HG03025 (cell line): ENCODE measurements around the gene MBTPS1.

Experiments used
- ATAC-seq: cut with Tn5 transposase; IDR thresholded peaks from one replicate; pipeline ENCODE4 v1.9.1; 2021; ENCODE audit warnings: mild to moderate bottlenecking, moderate library complexity; ENCODE audit not compliant: unreplicated experiment, low FRiP score

MBTPS1 gene

DNA sequence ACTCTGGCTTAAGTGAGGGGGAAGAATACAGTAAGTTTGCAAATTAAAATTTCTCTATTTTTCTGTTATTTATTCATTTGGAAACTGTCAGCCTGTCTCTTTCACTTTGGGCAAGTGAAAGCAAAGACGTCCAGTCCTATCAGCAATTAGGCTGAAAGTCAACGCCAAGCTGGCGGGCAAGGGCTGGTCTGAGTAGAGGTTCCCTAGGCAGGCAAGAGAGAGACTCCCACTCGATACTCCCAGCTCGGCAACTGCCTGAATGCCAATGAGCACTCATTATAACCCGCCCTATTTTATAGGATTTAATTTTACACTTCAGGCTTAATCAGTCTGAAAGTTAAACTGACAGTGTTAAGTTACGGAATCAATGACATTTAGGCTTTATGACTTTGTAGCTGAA is 59.8 kb downstream of the MBTPS1 start:
- no peak for ATAC-seq

- ATAC-seq: no peak
These were observed 60.7 kb downstream of the MBTPS1 start for GRCh38 chr16:84055801-84056634.

- ATAC-seq: no peak
These were observed 61.4 kb downstream of the MBTPS1 start for GRCh38 chr16:84055366-84055765.

DNA sequence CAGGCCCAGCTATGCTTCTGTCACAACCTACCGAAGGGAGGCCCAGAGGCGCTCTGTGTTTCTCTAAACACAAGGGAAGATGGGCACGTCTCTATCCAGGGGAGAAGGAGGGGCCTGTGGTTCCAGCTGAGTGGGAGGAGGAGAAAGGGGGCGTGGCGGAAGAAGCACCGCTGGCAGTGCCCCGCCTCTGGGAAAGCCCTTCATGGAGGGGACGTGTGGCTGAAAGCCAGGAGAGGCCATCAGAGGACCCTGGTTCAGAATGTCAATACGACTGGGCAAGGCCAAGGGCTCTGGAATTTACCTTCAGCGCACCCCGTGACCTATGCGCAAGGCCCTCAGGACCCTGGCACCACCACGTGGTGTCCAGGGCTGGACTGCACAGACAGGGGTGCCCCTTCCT is 61.8 kb downstream of the MBTPS1 start:
- ATAC-seq: no peak

DNA sequence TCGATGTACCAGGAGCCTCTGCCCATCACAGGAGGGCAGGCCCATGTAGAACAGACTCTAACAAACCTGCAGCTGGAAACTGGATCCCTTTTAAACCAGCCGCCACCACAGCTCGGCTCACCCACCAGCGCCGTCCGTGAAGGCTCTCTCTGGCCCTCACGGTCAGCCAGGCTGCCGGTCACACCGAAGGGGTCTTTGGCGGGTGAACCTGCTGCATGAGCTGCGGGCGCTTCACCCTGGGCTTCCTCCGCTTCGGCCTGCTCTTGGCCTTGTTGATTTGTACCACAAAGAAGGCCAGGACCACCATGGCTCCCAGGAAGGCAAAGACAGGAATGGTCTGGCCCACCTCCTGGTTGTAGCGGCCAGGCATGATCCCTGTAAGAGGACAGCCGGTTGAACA is 62.5 kb downstream of the MBTPS1 start:
- no peak for ATAC-seq

GRCh38 chr16:84053237-84053636 is 63.5 kb downstream of the MBTPS1 start:
- ATAC-seq: no peak

- ATAC-seq: no peak
These were observed 64.6 kb downstream of the MBTPS1 start for GRCh38 chr16:84052071-84052622.

DNA sequence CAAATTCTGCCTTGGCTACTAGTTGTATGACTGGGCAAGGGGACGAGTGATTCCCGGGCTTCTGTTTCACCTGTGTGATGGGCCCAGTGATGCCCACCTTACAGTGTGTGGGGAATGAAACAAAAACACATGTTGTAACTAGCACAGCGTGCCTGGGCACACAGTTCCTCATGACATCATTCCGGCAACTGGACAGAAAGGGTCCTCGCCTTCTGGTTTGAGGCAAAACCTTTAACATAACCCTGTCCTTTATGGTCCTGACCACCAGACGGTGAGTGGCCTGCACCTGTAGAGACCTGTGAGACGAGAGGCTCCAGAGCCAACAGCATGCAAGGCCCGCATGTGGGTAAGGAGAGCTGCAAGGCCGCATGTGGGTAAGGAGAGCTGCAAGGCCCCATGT is 66.4 kb downstream of the MBTPS1 start:
- no peak for ATAC-seq

- ATAC-seq: no peak
These were observed 67.2 kb downstream of the MBTPS1 start for GRCh38 chr16:84049403-84050060.

DNA sequence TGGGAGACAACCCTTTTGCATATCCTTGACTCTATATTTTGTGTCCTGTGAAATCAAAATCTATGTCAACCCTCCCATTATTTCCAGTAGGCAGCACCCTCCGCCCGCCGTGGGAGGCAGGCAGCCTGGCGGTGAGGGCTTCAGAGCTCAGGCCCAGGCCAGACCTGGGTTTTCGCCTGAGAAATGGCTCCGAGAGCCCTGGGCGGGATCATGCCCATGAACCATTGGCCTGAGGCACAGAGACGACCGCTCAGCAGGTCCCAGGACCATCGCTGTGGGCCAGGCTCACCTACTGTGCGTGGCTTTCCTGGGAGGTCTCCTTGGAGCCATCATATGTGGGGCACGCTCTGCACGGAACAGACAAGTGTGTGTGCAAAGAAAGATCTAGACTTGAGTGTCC is 67.9 kb downstream of the MBTPS1 start:
- no peak for ATAC-seq

- ATAC-seq: no peak
These were observed 68.5 kb downstream of the MBTPS1 start for GRCh38 chr16:84048270-84048669.

- no peak for ATAC-seq
These were observed 69.1 kb downstream of the MBTPS1 start for GRCh38 chr16:84047626-84048025.

GRCh38 chr16:84047206-84047605 is 69.5 kb downstream of the MBTPS1 start:
- ATAC-seq: no peak

DNA sequence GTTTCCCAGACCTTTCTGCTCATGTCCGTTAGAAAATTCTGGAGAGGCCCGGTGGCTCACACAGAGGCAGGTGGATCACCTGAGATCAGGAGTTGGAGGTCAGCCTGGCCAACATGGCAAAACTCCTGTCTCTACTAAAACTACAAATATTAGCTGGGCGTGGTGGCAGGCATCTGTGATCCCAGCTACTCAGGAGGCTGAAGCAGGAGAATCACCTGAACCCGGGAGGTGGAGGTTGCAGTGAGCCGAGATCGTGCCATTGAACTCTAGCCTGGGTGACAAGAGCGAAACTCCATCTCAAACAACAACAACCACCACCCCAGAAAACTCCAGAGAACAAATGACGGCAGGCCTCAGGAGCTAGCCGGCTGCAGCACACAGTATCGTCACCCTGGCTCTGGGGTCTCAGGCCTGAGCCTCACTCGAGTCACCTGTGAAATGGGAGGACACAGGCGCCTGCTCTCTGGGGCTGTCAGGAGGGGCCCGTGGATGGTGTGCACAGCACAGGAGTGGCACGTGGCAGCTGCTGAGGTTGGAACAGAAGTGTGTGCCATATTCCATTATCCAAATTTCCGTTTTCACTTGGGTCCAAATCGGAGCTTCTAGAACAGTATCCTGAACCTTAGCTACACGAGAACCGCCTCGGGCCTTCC is 70.8 kb downstream of the MBTPS1 start:
- ATAC-seq: no peak

GRCh38 chr16:84045001-84045817 is 71.5 kb downstream of the MBTPS1 start:
- no peak for ATAC-seq

- no peak for ATAC-seq
These were observed 72.6 kb downstream of the MBTPS1 start for GRCh38 chr16:84044118-84044488.

DNA sequence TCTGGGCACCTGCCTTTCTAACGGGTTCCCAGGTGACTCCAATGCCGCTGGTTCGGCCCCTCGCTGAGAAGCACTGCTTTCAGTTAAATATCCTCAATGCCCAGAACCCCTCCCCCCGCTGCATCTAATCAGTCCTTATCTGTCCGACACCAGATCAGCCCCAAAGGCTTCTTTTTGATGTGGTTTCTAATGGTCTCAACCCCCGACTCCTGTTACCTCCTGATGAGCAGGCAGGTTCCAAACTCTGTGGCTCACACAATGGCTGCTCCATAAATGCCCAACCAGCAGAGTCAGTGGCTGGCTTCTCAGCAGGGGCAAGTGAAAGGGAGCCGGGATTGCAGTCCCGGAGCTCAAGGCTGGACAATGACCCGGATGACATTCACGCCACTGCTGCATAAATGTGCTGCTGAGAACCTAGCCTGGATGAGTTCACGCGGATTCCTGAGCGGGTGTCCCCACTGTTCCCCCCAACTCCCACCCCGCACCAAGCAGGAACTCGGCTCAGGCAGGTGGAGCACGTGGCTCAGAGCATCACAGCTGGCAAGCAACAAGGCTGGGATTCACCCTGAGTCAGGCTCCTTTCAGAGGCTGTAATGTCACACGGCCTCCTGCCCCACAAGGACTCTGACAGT is 73.1 kb downstream of the MBTPS1 start:
- no peak for ATAC-seq

GRCh38 chr16:84042879-84043485 is 73.8 kb downstream of the MBTPS1 start:
- no peak for ATAC-seq

GRCh38 chr16:84042308-84042878 is 74.3 kb downstream of the MBTPS1 start, which contains the start of gene SLC38A8:
SLC38A8 (minus strand) TSS chr16:84042795; CDS start chr16:84042157, 638 bp downstream.
- ATAC-seq: no peak
